HG03521 (cell line): ENCODE results near the gene ADARB2.

ENCODE experiments used
- ATAC-seq: cut with Tn5 transposase; IDR thresholded peaks from one replicate; pipeline ENCODE4 v1.9.1; 2021; ENCODE audit warnings: mild to moderate bottlenecking, moderate library complexity; ENCODE audit not compliant: unreplicated experiment

Gene ADARB2

DNA sequence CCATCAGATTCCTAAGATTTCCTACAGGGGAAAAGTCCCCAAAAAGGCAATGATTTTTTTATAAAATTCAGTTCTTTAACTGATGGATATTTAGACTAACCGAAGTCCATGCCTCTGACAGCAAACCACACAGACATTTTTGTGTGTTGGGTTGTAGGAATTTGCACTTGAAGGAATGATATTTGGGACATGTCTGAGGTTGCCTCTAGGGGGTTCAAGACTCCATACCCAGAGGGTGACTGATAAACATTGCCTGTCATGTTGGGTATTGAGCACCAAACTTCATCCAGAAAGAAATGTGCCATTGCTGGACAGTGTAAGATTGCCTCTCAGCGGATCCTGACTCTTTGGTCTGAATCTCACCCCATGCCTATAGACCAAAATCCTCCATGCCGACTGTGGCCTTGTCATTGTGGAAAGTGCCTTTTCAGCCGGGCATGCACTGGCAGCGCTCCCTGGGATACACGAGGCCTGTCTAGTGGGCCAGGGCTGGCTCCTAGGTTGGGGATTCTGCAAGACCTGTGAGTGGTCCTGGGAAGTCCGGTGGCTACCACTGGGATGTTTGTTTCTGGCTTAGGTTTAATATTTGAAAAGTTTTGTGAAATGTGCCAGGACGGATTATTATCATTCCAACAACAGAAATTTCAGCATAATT, 428.2 kb downstream of the ADARB2 start:
- no peak for ATAC-seq

DNA sequence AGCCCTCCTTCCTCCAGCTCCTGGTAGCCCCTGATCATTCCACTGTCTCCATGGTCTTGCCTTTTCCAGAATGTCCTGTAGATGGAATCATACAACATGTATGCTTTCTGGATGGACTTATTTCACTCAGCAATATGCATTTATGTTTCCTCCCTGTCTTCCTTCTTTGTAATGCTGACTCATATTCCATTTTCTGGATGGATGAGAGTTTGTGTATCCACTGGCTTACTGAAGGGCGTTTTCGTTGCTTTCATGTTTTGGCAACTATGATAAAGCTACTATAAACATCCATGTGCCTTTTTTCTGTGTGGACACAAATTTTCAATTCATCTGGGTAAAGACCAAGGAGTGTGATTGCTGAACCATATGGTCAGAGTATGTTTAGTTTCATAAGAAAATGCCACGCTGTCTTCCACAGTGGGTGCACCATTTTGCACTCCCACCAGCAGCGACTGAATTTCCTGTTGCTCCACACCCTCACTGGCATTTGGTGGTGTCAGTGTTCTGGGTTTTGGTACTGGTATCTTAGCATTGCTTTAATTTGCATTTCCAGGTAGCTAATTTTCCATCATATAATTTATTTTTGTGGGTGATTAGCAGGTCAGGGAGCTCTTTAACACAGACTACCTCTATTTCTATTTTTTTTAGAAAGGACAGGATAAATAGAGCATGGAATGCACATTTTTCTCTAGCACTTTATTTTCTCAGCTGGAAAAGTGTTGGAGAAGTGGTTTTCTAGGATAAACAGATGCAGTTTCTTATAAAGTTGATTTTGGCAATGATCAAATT, 429.0 kb downstream of the ADARB2 start:
- ATAC-seq, result no peak

DNA sequence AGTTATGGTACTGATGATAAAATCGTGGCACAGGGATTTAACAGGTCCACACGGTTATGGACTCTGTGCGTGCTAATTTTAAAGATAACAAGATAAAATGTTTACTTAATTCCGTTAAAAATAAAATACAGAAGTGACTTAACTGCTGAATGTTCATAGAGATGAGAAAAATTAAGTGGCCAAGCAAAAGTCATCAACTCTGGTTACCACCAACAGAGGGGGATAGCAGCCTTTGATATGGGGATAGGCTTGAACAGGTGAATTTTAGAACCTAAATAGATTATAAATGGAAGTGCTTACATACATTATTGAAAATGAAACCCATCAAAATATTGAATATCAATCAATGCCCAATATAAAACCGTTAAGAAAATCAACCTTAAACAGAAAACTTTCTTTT, 436.2 kb downstream of the ADARB2 start:
- ATAC-seq, result no peak

DNA sequence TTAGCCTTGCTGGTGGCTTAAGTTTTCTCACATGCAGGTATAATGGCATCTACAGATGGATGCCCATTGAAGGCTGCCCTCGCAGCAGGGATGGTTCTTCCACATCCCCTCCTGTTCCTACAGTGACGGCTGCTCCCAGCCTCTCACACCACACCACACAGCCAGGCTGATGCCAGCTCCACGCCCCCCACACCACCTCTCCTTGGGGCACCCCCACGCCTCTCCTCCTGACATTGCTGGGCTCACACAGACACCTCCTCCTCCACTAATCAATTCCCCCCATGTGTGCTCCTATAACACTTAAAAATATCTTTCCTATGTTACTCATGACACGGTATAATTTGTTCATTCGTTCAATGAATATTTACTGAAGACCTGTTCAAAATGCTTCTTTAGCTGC, 437.1 kb downstream of the ADARB2 start:
- ATAC-seq, result no peak

DNA sequence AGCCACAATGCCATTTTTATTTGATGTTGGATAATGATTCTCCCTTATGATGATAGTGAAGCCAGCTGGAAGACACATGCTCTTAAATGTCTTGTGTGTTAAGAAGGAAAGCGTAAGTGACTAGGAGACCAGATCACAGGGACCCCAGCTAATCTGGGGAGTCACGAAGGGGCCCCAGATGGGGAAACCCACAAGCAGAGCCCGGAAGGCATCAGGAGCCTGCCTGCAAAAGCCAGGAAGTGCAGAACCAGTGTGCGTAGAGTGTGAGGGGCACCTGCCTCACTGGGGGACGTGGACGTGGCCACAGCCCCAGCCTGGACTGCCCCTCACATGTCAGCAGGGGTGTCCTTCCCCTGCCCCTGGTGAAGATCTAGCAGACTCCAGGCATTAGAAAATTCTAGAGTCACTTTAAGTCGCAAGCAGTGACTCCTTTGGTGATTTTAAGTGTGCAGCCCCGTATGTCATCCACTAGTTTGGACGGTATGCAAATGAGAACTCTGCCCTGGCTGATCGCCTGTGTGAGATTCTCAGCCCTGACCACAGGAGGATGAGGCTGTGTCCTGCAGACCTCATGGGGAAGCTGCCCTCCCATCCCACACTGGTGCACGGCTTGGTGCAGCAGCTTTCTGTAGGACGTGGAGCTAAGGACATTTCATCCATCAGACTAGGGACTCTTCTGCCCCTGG, 438.1 kb downstream of the ADARB2 start:
- ATAC-seq, result no peak

DNA sequence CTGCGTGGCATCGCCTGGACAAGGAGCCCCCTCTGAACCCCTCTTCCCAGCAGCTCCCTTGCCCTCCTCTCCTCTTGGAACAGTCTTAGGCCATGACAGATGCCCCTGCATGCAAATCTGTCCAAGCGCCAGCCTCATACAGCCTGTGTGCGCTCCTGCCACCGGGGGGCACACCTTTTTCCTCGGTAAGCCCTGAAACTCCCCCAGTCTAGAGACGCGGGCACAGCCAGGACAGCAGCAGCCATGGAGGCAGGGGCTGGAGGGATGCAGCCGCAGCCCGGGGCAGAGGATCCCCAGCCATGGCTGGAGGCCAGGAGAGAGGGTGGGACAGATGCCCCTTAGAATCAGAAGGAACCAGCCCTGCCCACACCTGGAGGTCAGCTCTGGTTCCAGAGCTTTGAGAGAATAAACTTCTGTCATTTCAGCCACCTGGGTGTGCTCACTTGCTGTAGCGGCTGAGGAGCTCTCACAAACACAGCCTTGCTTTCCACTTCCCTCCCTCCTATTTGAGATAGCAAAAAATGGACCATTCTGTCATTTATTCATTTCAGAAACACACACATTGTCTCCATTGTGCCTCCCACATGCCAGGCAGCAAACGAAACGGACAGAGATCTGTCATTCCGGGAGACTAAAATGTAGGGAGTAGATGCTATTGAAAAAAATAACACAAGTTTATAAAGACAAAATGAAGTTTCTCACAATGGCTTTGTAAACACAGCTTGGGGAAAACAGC, 439.6 kb downstream of the ADARB2 start:
- no peak for ATAC-seq

DNA sequence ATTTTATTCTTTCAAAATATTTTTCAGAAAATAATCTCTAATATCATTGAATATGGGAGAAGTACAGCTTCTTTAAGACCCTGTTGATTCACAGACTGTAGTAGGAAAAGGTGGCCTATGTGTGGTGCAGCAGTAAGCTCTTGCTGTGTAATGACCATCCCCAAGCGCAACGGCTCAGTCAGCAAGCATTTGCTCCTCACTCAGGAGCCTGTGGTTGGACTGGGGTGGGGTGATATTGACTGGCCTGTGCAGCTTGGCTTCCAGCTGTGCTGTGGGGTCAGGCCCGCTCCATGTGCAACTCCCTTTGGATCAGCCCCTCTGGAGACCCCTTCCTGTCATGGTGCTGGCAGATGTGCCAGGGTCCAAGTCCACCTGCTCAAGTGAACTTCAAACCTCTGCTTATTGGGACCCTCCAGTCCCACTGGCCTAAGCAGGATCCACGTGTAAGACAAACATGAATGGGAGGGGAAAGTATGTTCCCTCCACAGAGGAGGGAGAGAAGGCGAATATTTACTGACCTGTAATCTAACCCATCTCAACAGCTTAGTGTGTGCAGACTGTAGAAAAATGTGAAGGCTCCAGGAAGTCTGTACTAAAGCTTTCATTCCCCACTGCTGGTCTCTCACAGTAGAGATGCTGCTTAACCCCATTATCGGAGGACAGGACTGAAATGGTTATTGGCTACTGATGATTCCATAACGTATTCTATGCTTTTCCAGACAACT, 441.4 kb downstream of the ADARB2 start:
- no peak for ATAC-seq

DNA sequence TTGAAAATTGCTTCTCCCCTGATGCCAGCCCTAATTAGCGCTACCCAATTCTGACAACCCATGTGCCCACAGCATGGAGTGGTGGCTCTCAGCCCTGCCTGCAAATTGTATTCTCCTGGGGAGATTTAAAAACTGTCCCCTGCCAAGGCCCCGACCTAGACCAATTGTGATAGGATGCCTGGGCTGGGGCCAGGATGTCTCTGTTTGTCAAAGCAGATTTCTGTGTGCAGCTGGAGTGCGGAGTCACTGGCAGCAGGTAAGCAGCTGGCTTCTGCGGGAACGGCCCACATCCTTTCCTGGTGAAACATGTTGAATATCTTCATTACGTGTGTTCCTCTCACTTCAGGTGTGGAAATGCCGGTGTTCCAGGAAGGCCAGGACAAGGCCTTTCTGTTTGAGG, 442.6 kb downstream of the ADARB2 start:
- no peak for ATAC-seq

DNA sequence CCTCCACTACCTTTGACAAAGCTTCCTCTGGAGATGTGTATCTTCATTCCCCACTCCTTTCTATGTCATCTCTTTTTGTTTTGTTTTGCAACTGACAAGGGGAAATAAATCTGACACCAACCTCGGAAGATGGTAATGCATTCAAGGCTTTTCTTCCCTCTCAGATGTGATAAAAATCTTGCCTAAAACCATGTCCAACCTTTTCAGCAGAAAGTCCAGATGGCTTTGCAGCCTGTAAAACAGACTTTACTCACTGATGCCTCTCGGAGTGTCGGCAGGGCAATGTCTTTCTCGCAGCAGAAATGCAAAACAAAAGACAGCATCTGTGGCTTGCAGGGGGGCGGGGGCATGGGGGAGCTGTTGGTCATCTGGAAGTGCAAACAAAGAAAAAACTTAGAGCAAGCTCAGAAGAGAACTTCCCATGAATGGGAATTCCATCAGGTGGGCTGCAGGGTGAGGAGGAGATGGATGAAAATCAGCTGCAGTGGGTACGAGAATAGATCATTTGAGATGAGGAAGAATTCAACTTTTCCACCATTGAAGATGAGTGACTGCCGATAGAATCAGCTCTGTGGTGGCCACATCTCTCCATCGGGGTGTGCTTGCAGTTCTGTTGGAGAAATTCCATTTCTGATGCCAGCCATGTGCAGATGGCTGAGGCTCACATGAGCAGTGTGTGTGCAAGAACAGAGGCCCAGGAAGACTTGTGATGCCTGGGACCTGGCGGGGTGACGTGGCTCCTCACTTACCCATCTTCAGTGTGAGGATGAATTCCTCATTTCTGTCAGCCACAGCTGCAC, 443.5 kb downstream of the ADARB2 start:
- no peak for ATAC-seq

DNA sequence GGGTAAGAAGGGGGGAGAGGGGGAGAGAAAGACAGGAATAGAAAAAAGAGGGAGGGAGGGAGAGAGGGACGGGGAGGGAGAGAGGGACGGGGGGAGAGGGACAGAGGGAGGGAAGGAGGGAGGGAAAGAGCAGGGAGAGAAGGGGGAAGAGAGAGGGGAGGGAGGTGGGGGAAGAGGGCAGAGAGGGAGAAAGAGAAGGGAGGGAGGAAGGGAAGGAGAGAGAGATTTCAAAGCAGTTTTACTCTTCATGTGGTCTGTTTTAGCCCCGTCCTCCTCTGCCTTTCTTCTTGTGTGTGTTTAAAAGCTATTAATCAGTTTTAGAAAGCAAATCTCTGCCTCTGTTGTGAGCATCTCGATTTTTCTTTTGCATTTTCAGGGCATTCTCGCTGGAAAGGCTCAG, 444.2 kb downstream of the ADARB2 start:
- ATAC-seq, result no peak

DNA sequence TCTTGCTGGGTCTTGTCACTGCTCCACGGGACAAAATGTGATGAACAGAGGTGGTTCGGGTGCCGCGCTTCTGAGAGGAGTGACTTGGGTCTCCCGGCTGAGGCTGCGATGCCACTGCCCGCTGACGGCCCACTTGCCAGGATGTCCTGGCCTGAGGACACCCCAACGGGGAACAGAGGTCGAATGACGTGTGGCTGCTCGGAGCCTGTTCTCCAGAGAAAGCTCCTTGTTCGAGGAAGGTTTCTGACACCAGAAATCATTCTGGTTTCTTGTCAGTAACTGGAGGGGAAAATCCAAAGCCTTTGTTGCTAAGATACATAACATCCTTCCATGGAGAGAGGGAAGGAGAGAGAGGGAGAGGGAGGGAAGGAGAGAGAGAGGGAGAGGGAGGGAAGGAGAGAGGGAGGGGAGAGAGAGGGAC, 444.7 kb downstream of the ADARB2 start:
- ATAC-seq, result no peak

DNA sequence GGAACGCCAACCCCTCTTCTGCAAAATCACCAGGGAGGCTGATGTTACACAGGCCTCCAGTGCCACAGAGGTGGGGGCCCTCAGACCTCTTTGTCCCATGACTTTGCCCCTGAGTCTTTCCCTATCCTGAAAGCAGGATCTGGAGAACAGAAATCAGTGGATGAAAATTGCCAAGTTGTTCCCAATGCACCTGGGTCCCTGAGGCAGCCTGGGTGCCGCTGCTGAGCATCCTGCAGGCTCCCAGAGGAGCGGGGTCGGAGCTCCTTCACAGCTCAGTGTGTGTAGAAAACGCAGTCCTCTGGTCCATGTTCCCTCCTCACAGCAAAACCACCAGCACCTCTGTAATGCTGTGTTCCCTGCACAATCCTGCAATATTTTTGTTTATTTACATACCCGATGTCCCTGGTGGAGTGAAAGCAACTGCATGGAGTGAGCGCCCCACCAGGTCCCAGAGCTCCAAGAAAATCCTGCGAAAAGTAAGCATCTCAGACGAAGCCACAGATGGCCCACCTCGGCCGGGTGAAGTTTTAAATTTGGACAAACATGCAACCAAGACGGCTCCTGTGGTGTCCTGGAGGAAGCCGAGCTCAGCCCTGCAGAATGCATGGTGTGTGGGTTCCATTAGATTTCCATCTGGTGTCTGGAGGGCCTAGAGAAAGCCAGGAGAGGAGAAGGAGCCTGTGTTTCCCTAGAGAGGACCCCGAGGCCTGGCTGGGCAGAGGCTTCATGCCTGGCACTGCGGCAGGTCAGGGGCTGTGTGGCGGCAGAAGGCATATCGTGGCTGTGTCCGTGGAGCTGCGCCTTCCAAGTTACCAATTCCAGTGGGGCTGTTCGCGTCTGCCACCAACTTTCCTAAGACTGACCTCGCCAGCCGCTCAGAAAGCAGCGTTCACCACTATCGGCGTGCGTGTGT, 445.9 kb downstream of the ADARB2 start:
- no peak for ATAC-seq

DNA sequence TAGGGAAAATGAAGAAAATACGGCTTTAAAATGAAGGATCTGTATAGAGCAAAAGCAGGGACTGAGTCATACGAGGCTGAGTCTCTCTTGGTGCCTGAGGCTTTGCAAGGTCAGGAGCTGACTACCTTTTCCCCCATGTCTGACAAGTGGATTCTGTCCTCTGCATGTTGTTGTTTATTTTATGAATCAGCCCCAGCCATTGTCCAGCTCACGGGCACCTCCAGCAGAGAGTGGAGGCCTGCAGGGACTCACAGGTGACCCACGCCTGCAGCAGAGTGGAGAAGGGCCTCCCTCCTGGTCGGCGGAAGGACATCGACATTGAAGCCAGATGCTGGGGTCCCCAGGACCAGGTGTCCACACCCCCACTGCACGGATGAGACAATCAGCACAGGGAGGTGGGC, 447.3 kb downstream of the ADARB2 start:
- ATAC-seq, result no peak

DNA sequence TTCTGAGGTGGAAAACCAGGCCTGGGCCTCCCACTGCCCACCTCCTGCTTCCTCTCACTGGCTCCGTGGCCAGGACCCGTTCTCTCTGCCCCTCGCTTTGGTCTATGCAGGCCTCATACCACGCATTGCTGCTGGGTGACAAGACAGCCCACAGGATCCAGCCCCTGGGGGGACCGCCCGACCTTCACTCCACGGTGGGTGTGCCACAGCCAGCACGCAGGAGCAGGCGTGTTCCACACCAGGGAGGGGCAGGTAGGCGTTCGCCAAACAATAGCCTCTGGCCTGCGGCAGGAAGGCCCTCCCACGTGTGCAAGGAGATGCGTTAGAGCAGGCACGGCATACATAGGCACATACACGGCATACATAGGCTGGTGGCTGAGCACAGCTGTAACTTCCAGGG, 447.7 kb downstream of the ADARB2 start:
- ATAC-seq, result no peak

DNA sequence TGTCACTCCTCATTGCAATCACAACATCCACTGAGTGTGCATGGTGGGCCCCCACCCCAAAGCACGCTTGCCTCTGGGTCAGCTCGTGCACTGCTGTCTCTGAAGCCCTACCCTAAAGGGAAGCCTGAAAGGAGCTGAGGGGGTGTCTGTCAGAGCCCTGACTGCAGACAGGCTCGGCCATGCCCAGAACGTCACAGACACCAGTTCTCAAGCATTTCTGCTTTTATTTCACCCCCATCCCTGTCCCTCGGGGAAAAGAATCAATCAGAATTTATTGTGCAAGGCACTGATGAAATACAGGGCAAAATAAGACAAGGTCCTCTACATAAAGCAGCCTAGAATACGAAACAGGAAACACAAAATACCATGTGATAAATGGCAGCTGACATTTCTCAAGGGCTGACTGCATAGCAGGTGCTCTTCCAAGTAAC, 449.3 kb downstream of the ADARB2 start:
- ATAC-seq, result no peak

DNA sequence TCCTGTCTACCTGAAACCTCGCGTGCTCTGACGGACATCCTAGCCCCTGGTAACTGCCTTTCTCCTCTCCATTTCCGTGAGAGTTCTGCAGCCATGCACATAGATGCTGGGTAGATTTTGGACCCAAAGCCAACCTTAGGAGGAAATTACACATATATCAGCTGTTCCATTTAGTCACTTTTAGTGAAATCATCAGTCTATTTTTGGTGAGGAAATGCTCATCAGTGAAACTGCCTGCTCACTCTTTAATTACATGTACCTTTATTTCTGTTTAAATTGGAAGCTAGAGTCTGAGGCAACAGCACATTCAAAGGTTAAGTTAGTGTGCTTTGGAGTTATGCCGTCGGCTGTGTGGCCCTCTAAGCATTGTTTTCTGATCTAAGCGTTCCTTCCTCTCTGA, 449.8 kb downstream of the ADARB2 start:
- no peak for ATAC-seq

DNA sequence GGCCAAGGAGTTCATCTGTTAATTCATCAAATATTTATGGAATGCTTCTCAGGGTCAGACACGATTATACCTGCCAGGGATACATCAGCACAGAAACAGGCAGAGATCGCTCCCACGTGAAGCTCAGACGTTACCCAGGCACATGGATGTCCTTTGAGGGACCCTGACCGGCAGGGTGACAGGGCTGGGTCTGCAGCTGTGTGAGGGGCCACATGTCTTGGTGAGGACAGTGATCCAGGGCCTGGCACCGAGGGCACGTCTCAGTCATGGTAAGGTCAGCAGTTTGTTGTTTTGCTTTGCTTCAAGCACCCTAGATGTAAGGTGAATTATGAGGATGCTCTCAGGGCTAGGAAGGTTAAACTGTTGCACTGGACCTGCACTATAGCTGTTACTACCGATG, 453.2 kb downstream of the ADARB2 start:
- ATAC-seq, result no peak

DNA sequence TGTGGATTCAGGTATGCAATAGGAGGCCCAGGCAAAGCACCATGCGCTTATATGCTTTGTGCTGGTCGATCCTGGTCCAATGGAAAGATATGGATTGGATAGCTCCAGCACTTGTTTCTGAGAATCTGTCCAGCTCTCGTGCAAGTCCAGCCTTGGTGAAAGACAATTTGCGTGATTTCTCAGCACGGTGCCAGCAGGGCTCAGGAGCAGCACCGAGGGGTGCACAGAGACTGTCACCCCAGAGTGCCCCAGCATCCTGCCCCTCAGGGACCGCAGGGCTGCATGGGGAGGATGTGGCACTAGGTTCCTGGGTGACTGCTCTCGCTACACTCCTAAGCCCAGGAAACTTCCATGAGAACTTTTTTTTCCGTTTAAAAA, 455.9 kb downstream of the ADARB2 start:
- no peak for ATAC-seq
